DND-41 (cell line): Measurements from ENCODE around the gene GALK1.

ENCODE experiments used
- ATAC-seq: fragments of 200-7000 bp; cut with Tn5 transposase; 3 replicates; pipeline ENCODE4 v1.9.1; 2021; ENCODE audit warnings: low read depth; ENCODE audit not compliant: insufficient read depth
- DNase-seq: peaks from one replicate; pipeline ENCODE4 v3.0.0-alpha.2; 2020
- H2AFZ ChIP-seq: 2 replicates; pipeline ENCODE4 v1.6.0; 2012; ENCODE audit warnings: low read depth, low read length
- H3K27ac ChIP-seq: 2 replicates; pipeline ENCODE4 v1.5.1; 2012; ENCODE audit warnings: low read length, inconsistent platforms
- H3K27me3 ChIP-seq: fragments of 200-600 bp; sonication (generic); 2 replicates; pipeline ENCODE4 v1.6.0; 2012; ENCODE audit warnings: low read length, mild to moderate bottlenecking, inconsistent platforms; ENCODE audit not compliant: insufficient read depth, poor library complexity
- H3K36me3 ChIP-seq: 2 replicates; pipeline ENCODE4 v1.5.1; 2012; ENCODE audit warnings: low read length, inconsistent platforms; ENCODE audit not compliant: insufficient read depth
- H3K4me1 ChIP-seq: 2 replicates; pipeline ENCODE4 v1.5.1; 2012; ENCODE audit warnings: mild to moderate bottlenecking, low read length; ENCODE audit not compliant: insufficient read depth
- H3K4me2 ChIP-seq: 2 replicates; pipeline ENCODE4 v1.6.0; 2012; ENCODE audit warnings: mild to moderate bottlenecking, moderate library complexity, low read length, inconsistent platforms; ENCODE audit not compliant: insufficient read depth
- H3K4me3 ChIP-seq, 2 experiments: fragments of 200-600 bp in 1 of 2; shearing (Covaris generic) in 1 of 2; 2 replicates each; pipeline ENCODE4 v1.5.1; 2012 to 2016; ENCODE audit warnings: inconsistent platforms in 2 of 2, low read length in 2 of 2, mild to moderate bottlenecking in 2 of 2, low read depth in 1 of 2, moderate library complexity in 1 of 2
- H3K79me2 ChIP-seq: 2 replicates; pipeline ENCODE4 v1.6.0; 2012; ENCODE audit warnings: low read length, inconsistent platforms; ENCODE audit not compliant: insufficient read depth
- H3K9ac ChIP-seq: 2 replicates; pipeline ENCODE4 v1.6.0; 2012; ENCODE audit warnings: low read depth, mild to moderate bottlenecking, inconsistent platforms, low read length, moderate library complexity
- H3K9me3 ChIP-seq: 2 replicates; pipeline ENCODE4 v1.5.1; 2012; ENCODE audit warnings: low read length, moderate library complexity, mild to moderate bottlenecking, inconsistent platforms; ENCODE audit not compliant: insufficient read depth, severe bottlenecking
- H4K20me1 ChIP-seq: 2 replicates; pipeline ENCODE4 v1.6.0; 2012; ENCODE audit warnings: low read length; ENCODE audit not compliant: insufficient read depth
- CTCF ChIP-seq: IDR thresholded peaks from 2 replicates; pipeline ENCODE4 v1.5.1; 2012; ENCODE audit warnings: borderline replicate concordance, low read length, moderate library complexity, mild to moderate bottlenecking; ENCODE audit not compliant: poor library complexity, severe bottlenecking; ENCODE audit errors: extremely low read depth
- EZH2 ChIP-seq: IDR thresholded peaks from 3 replicates; pipeline ENCODE4 v1.6.1; 2012; ENCODE audit warnings: borderline replicate concordance, low read depth, mild to moderate bottlenecking, moderate library complexity, low read length, inconsistent platforms; ENCODE audit not compliant: severe bottlenecking

GALK1 gene

GRCh38 chr17:75731716-75732498 lies 33.1 kb downstream of the GALK1 start:
- no peak for TF ChIP-seq CTCF
- no peak for TF ChIP-seq EZH2
- H3K36me3 ChIP-seq, result no peaks in the 10 kb centered on the region
- DNase-seq (no peak), ATAC-seq (no peak)
- no peak overlapping the region for H3K27ac ChIP-seq
- no peaks in the 10 kb centered on the region for H3K9me3 ChIP-seq
- peaks cover 5% of the 10 kb centered on the region; the same call in 1 of the 2 replicates for H3K4me1 ChIP-seq
- no peaks in the 10 kb centered on the region for H3K27me3 ChIP-seq
- no peak overlapping the region for H3K4me2 ChIP-seq
- H3K79me2 ChIP-seq, result no peaks in the 10 kb centered on the region
- H3K4me3 ChIP-seq, result no peak overlapping the region
- no peak overlapping the region for H2AFZ ChIP-seq
- no peak overlapping the region for H3K9ac ChIP-seq
- 0 out of 2 replicates have a peak, but pooled peaks cover 4% of the 10 kb centered on the region for H4K20me1 ChIP-seq

GRCh38 chr17:75731086-75731715 lies 33.8 kb downstream of the GALK1 start:
- Histone ChIP-seq H3K9ac (no peak overlapping the region), H3K27me3 (no peaks in the 10 kb centered on the region), H3K4me3 (no peak overlapping the region), H3K79me2 (no peaks in the 10 kb centered on the region), H3K4me1 (peaks cover 5% of the 10 kb centered on the region; the same call in 1 of the 2 replicates), H2AFZ (no peak overlapping the region), H3K27ac (no peak overlapping the region), H3K9me3 (no peaks in the 10 kb centered on the region), H3K36me3 (no peaks in the 10 kb centered on the region), H3K4me2 (no peak overlapping the region), H4K20me1 (0 out of 2 replicates have a peak, but pooled peaks cover 4% of the 10 kb centered on the region)
- DNase-seq, result no peak
- no peak for ATAC-seq
- TF ChIP-seq CTCF (no peak), EZH2 (no peak)

GRCh38 chr17:75730065-75730464 lies 34.9 kb downstream of the GALK1 start:
- Histone ChIP-seq H3K4me1 (peaks cover 5% of the 10 kb centered on the region; the same call in 1 of the 2 replicates), H4K20me1 (no peaks in the 10 kb centered on the region), H3K9me3 (no peaks in the 10 kb centered on the region), H3K27ac (no peak overlapping the region), H3K36me3 (no peaks in the 10 kb centered on the region), H3K79me2 (no peaks in the 10 kb centered on the region), H3K27me3 (no peaks in the 10 kb centered on the region), H3K9ac (no peak overlapping the region), H3K4me2 (no peak overlapping the region), H3K4me3 (no peak overlapping the region), H2AFZ (no peak overlapping the region)
- DNase-seq (no peak), ATAC-seq (no peak)
- TF ChIP-seq EZH2 (no peak), CTCF (no peak)
